NCI-H226 (cell line): ENCODE data around the gene CLEC16A.
A peak's percentile ranks its signal among the peaks of the same experiment; 100 is the strongest.
"Not testable (repeated sequence)": the region's sequence is repeated elsewhere in the genome, so short reads cannot be mapped to it uniquely, and the experiment has no call there.

ENCODE experiments used
- DNase-seq: peaks from one replicate; pipeline ENCODE4 v3.0.0-alpha.2; 2015

The CLEC16A gene

GRCh38 chr16:10923650-10924214 is 20.6 kb upstream of the CLEC16A start:
- DNase-seq, result no peak

DNA sequence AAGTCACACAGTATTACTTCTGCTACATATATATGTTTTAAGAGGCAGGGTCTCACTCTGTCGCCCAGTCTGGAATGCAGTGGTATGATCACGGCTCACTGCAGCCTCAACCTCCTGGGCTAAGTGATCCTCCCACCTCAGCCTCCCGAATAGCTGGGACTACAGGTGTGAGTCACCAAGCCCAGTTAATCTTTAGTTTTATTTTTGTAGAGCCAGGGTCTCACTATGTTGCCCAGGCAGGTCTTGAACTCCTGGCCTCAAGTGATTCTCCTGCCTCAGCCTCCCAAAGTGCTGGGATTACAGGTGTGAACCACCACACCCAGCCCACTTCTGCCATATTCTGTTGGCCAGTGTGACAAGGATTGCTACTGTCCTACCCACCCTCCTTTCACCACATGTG is 19.1 kb upstream of the CLEC16A start:
- DNase-seq, result not testable (repeated sequence)

DNA sequence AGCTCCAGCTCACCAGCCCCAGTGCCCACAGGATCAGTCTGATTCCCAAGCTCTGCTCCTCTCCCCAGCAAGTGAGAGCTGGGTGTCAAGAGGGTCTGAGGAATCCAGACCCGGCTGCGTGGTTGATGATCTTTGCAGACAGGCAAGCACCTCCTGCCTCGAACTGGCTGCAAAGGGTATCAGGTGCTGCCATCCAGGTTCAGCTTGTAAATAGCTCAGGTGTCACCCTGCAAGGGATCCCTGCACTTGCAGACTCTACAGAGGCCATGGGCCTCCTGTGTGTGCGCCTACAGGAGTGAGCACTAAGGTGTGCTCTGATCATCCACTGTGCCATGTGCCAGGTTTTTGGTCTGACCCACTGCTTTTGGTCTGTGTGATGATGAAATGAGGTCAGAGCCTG is 18.3 kb upstream of the CLEC16A start:
- no peak for DNase-seq

- no peak for DNase-seq
Observed at GRCh38 chr16:10926867-10927266, 17.5 kb upstream of the CLEC16A start.

- DNase-seq, result no peak
Observed at GRCh38 chr16:10927497-10928112, 16.8 kb upstream of the CLEC16A start.

DNA sequence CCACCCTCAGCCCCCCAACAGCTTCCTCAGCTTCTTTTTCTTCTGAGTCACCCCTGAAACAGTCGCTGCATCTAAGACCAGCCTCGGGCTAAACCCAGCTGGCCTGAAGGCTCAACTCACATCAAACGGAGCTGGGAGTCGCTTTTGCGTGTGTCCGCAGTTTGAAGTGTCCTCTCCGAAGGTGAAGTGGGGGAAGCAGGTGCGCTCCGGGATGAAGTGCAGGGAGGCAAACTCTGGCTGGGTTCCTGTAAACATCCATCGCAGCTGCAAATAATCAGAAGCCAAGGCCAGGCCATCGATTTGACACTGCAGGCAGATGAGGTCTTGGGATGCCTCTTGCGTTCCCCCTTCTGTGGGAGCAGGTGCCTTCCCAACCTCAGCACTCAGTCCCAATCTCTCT is 15.3 kb upstream of the CLEC16A start:
- DNase-seq, result not testable (repeated sequence)

DNA sequence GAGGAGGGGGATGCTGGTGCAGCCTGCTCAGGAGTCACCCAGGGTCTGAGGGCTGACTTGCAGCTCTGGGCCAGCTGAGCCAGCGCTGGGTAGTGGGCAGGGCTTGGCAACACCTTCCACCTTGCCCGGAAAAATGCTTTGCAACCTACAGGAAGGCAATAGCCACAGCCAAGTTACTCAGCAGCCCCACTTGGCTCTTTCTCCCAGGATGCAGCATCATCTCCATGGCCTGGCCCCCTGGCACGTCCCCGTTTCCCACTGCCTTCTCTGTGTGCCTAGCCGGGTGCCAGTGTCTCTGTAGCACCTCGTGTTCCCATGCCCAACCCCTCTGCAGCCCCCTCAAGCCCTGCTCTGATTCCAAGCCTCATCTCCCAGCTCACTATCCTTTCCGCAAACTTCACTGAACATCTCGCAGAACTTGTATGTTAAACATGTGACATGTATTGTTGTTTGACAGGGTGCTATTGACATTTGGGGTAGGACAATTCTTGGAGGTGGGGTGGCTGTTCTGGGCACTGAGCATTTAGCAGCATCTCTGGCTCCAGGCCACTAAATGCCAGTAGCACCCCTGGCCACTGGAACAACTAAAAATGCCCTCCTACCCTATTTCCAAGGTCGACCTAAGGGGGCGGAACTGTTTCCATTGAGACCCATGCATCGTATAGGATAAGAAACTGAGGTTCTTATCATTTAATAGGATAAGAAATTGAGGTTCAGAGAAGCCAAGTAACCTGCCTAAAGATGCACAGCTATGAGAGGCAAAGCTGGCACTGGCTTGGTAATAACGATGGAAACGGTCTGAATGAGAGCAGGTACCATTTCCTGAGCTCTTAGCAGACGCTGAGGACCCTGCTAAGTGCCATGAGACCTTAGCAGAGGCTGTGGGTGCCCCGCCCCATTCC is 14.3 kb upstream of the CLEC16A start:
- DNase-seq, result peak; percentile 33

GRCh38 chr16:10930755-10931093 is 13.6 kb upstream of the CLEC16A start:
- no peak for DNase-seq

- no peak for DNase-seq
Observed at GRCh38 chr16:10931134-10931533, 13.2 kb upstream of the CLEC16A start.

GRCh38 chr16:10931977-10932632 is 12.3 kb upstream of the CLEC16A start:
- DNase-seq, result no peak

GRCh38 chr16:10932959-10933710 is 11.2 kb upstream of the CLEC16A start:
- no peak for DNase-seq

GRCh38 chr16:10933865-10934264 is 10.5 kb upstream of the CLEC16A start:
- DNase-seq, result no peak

DNA sequence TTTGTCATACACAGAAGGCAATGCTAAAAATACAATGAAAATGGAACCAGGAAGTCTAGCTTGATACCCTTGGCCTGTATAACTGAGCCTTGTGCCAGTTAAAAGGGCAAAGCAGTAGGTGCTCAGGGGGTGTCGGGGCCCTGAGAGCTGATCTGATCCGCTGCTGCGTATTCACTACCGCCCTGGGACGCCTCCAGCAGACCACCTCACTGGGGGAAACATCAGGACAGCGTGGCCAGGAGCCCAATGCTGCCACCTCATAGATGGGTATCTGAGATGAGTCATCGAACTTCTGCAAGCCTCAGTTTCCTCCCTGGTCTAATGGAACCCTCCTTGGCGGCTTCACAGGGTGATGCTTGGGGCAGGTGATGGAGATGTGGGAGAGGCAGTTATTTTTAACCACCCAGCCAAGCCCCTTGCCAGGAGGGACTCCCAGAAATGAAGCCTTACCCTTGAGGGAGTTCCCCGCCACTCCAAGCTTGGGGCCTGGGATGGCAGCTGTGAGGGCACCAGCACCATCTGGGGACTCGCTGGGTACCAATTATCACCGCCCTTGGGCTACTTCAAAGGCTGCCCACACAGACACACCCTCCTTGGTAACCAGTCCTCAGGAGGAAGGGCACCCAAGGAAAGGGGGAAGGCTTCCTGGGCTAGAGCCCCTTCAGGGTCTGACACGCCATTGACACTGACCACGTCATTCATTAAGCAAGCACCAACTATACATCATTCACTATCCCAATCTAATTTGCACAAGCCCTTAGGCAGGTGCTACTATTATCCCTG is 9.8 kb upstream of the CLEC16A start:
- no peak for DNase-seq

DNA sequence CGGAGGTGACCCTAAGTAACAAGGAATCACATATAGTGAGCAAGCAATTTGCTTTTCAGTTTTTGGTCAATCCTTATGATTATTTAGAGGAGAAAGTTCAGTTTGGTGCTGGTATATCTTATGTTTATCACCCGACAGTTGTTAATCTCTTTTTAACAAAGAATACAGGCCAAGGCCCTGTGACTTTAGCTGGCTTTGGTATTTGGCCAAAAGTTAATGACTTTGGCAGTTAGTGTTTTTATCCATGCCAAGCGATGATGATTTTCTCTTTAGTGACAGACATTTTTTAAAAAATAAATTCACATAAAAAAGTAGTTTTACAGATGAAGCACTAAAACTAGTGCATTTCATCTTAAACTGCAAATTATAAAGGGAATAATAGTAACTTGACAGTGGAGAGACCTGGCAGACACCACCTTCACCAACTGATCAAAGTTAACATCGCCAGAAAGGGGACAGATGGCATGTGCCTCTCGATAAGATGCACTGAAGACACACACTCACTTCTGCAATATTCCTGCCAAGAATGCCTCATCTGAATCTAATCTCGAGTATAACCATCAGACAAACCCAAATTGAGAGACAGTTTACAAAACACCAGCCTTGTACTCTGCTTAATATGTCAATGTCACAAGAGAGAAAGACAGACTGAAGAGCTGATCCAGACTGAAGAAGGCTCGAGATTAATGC is 9.0 kb upstream of the CLEC16A start:
- DNase-seq, result no peak

DNA sequence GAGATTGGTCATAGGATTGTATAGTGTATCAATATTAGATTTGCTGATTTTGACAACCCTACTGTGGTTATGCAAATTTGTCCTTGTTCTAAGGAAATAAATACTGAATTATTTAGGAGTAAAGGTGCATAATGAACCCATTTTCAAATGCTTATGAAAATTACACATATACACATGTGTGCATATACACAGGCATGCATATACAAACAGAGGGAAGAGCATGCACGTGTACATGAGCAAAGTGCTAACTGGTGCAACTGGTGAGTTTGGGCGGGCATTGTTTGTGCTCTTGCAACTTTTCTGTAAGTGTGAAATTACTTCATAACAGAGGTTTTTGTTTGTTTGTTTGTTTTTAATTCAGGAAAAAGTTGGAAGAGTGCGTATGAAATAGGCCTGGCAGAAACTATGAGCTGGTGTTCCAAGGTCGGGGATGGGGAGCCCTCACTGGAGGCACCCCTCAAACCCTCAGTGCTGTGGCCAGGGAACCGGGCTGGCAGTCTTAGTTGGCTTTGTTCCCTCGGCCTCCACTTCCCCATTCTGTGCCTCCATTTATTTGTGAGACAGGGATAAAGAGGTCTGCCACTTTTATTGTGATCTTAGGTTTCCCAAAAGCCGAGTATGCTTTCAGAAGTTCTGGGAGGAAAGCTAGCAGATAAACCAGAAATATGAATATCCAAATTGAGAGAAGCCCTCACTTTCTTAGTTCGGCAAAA is 7.9 kb upstream of the CLEC16A start:
- DNase-seq, result no peak

GRCh38 chr16:10937068-10937859 is 7.1 kb upstream of the CLEC16A start:
- no peak for DNase-seq

GRCh38 chr16:10938321-10938720 is 6.0 kb upstream of the CLEC16A start:
- DNase-seq, result no peak

DNA sequence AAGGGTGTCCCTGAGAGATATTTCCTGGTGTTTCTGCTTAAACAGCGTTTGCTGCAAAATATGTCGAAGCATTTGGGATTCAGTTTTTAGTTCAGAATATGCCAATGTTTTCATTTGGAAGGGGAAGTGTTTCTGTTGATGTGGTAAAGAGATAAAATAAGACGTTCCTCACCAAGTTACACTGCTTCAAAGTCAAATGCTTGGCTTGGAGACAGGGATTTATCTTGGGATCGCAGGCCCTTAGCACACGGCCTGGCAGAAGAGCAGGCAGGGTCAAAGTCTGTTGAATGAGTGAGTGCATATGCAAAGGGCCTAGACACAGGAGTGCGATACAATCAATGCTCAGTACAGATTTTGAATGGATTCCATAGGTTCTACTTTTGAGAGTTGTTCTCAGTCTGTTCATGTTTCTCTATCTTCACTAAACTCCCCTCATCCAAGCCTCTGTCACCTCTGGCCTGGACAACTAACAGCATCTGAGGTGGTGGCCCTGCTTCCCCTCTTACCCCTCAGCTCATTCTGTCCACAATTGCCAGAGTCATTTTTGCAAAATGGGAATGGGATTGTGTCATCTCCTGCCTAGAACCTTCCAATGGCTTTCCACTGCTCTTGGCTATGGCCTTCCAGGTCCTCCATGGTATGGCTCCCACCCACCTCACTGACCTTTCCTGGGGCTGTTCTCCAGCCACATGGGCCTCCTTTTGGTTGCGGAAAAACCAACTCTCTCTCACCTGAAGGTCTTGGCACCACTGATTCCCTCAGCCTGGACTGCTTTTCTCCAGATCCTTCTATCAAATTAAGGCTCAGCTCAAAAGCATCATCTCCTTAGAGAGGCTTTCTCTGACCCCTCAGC is 5.3 kb upstream of the CLEC16A start:
- no peak for DNase-seq
